MM.1S (cell line): Measurements from ENCODE around the gene PARVB.

Experiments
- DNase-seq: peaks from one replicate; pipeline ENCODE4 v3.0.0-alpha.2; 2015
- H2AFZ ChIP-seq: fragments of 300-600 bp; sonication (generic); 2 replicates; pipeline ENCODE4 v1.6.0; 2016; ENCODE audit warnings: antibody characterized with exemption, low read length
- H3F3A ChIP-seq: fragments of 300-600 bp; sonication (generic); 2 replicates; pipeline ENCODE4 v1.6.1; 2016; ENCODE audit warnings: mild to moderate bottlenecking, antibody characterized with exemption, low read length, moderate library complexity, mixed read lengths; ENCODE audit not compliant: insufficient read depth
- H3K27ac ChIP-seq: fragments of 300-600 bp; sonication (generic); 2 replicates; pipeline ENCODE4 v1.5.1; 2016; ENCODE audit warnings: mild to moderate bottlenecking, low read length
- H3K27me3 ChIP-seq: fragments of 300-600 bp; sonication (generic); replicated peaks from 2 replicates; pipeline ENCODE4 v1.6.0; 2016; ENCODE audit warnings: low read length; ENCODE audit not compliant: insufficient read depth
- H3K36me3 ChIP-seq: fragments of 300-600 bp; sonication (generic); replicated peaks from 2 replicates; pipeline ENCODE4 v1.6.1; 2016; ENCODE audit warnings: mild to moderate bottlenecking, low read length, mixed read lengths; ENCODE audit not compliant: insufficient read depth
- H3K4me1 ChIP-seq: fragments of 300-600 bp; sonication (generic); 2 replicates; pipeline ENCODE4 v1.6.1; 2016; ENCODE audit warnings: low read length, mixed read lengths
- H3K4me2 ChIP-seq: fragments of 300-600 bp; sonication (generic); 2 replicates; pipeline ENCODE4 v1.6.0; 2016; ENCODE audit warnings: low read depth, low read length
- H3K4me3 ChIP-seq: fragments of 300-600 bp; sonication (generic); 2 replicates; pipeline ENCODE4 v1.5.1; 2016; ENCODE audit warnings: low read length, mixed read lengths
- H3K79me2 ChIP-seq: fragments of 300-600 bp; sonication (generic); 2 replicates; pipeline ENCODE4 v1.6.1; 2016; ENCODE audit warnings: mixed run types, low read length, mixed read lengths
- H3K9ac ChIP-seq: fragments of 300-600 bp; sonication (generic); 2 replicates; pipeline ENCODE4 v1.6.1; 2016; ENCODE audit warnings: low read length, mixed read lengths
- H3K9me2 ChIP-seq: fragments of 300-600 bp; sonication (generic); replicated peaks from 2 replicates; pipeline ENCODE4 v1.6.1; 2016; ENCODE audit warnings: mild to moderate bottlenecking, low read length, mixed read lengths; ENCODE audit not compliant: insufficient read depth
- H3K9me3 ChIP-seq: fragments of 300-600 bp; sonication (generic); replicated peaks from 2 replicates; pipeline ENCODE4 v1.6.1; 2016; ENCODE audit warnings: mild to moderate bottlenecking, low read length, mixed read lengths; ENCODE audit not compliant: insufficient read depth
- H4K20me1 ChIP-seq: fragments of 300-600 bp; sonication (generic); 2 replicates; pipeline ENCODE4 v1.6.1; 2016; ENCODE audit warnings: mild to moderate bottlenecking, low read length, moderate library complexity, mixed read lengths; ENCODE audit not compliant: insufficient read depth
- CTCF ChIP-seq: fragments of 300-600 bp; sonication (generic); IDR thresholded peaks from 2 replicates; pipeline ENCODE4 v1.5.1; 2016; ENCODE audit warnings: antibody characterized with exemption, low read length, mixed read lengths
- EZH2 ChIP-seq: fragments of 300-600 bp; sonication (generic); optimal IDR thresholded peaks from 2 replicates; pipeline ENCODE3; 2017; ENCODE audit warnings: low read depth, mild to moderate bottlenecking, antibody characterized with exemption, low read length, mixed read lengths
- EZH2phosphoT487 ChIP-seq: fragments of 300-600 bp; sonication (generic); IDR thresholded peaks from 2 replicates; pipeline ENCODE4 v1.6.1; 2018; ENCODE audit warnings: antibody characterized with exemption, low read length

Gene PARVB

GRCh38 chr22:44070029-44070428 is 45.9 kb downstream of the PARVB start:
- Histone ChIP-seq H3K79me2 (peaks cover 41% of the 10 kb centered on the region), H3K27ac (no peak overlapping the region), H3K9me2 (no peaks in the 10 kb centered on the region), H3K27me3 (no peaks in the 10 kb centered on the region), H3F3A (no peaks in the 10 kb centered on the region), H4K20me1 (peaks cover 4% of the 10 kb centered on the region; the same call in 1 of the 2 replicates), H3K9me3 (no peaks in the 10 kb centered on the region), H3K36me3 (no peaks in the 10 kb centered on the region), H3K4me2 (no peak overlapping the region), H3K4me3 (no peak overlapping the region), H3K4me1 (no peaks in the 10 kb centered on the region), H3K9ac (no peak overlapping the region), H2AFZ (no peak overlapping the region)
- DNase-seq: no peak
- no peak for TF ChIP-seq CTCF
- TF ChIP-seq EZH2: no peak
- TF ChIP-seq EZH2phosphoT487: no peak

GRCh38 chr22:44071781-44072326 is 47.8 kb downstream of the PARVB start:
- H3K4me1 ChIP-seq: no peaks in the 10 kb centered on the region
- no peak overlapping the region for H3K9ac ChIP-seq
- no peaks in the 10 kb centered on the region for H3K36me3 ChIP-seq
- no peak overlapping the region for H3K27ac ChIP-seq
- no peak for DNase-seq
- no peak overlapping the region for H3K4me3 ChIP-seq
- peaks cover 34% of the 10 kb centered on the region for H3K79me2 ChIP-seq
- H3K4me2 ChIP-seq: no peak overlapping the region
- H3K9me3 ChIP-seq: no peaks in the 10 kb centered on the region
- H4K20me1 ChIP-seq: peaks cover 4% of the 10 kb centered on the region; the same call in 1 of the 2 replicates
- no peaks in the 10 kb centered on the region for H3K27me3 ChIP-seq
- no peak for TF ChIP-seq EZH2phosphoT487
- no peak for TF ChIP-seq CTCF
- no peak for TF ChIP-seq EZH2
- no peaks in the 10 kb centered on the region for H3K9me2 ChIP-seq
- H2AFZ ChIP-seq: no peak overlapping the region
- no peaks in the 10 kb centered on the region for H3F3A ChIP-seq

- H3K4me3 ChIP-seq: no peak overlapping the region
- no peak for DNase-seq
- no peaks in the 10 kb centered on the region for H3K9me3 ChIP-seq
- H3K9ac ChIP-seq: no peak overlapping the region
- TF ChIP-seq EZH2 (no peak), EZH2phosphoT487 (no peak), CTCF (no peak)
- no peak overlapping the region for H3K27ac ChIP-seq
- H4K20me1 ChIP-seq: no peaks in the 10 kb centered on the region
- H3K27me3 ChIP-seq: no peaks in the 10 kb centered on the region
- H3K79me2 ChIP-seq: peaks cover 14% of the 10 kb centered on the region; the same call in 1 of the 2 replicates
- no peaks in the 10 kb centered on the region for H3K9me2 ChIP-seq
- H3K4me1 ChIP-seq: no peaks in the 10 kb centered on the region
- H3K4me2 ChIP-seq: no peak overlapping the region
- H3K36me3 ChIP-seq: no peaks in the 10 kb centered on the region
- no peak overlapping the region for H2AFZ ChIP-seq
- no peaks in the 10 kb centered on the region for H3F3A ChIP-seq
Observed at GRCh38 chr22:44074337-44074984, 50.4 kb downstream of the PARVB start.
